Choroid plexus epithelial cell (primary cell): ENCODE data around the gene TMEM141.
"Not testable (repeated sequence)": the region's sequence is repeated elsewhere in the genome, so short reads cannot be mapped to it uniquely, and the experiment has no call there.

Experiments
- DNase-seq: peaks from one replicate; pipeline ENCODE4 v3.0.0-alpha.2; 2010; ENCODE audit warnings: low read depth
- H3K4me3 ChIP-seq: 2 replicates; pipeline ENCODE4 v1.5.1; 2011; ENCODE audit warnings: low read depth, mild to moderate bottlenecking, control low read depth, low read length, moderate library complexity
- TF ChIP-seq, protein P1 (sequence below): conservative IDR thresholded peaks from 2 replicates; pipeline ENCODE4 v1.5.1; 2011; ENCODE audit warnings: low read depth, mild to moderate bottlenecking, control low read depth, inconsistent platforms, low read length, moderate library complexity

The TMEM141 gene

DNA sequence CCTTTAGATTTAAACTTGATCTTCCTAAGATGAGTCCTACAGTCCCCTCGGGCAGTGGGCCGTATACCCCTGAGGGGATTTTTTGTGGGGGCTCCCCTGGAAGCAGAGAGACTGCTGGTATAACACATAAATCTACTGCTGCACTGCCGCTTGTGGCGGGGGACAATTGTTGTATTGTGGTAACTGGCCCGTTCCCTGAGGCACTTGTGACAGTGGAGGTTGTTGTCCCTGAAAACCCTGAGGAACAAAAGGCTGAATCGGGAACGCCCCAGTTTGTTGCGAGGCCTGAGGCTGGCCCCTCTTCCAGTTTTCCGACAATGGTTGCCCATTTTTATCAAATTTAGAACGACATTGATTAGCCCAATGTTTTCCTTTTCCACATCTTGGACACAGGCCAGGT lies 4.7 kb upstream of the TMEM141 start:
- TF ChIP-seq, protein P1, sequence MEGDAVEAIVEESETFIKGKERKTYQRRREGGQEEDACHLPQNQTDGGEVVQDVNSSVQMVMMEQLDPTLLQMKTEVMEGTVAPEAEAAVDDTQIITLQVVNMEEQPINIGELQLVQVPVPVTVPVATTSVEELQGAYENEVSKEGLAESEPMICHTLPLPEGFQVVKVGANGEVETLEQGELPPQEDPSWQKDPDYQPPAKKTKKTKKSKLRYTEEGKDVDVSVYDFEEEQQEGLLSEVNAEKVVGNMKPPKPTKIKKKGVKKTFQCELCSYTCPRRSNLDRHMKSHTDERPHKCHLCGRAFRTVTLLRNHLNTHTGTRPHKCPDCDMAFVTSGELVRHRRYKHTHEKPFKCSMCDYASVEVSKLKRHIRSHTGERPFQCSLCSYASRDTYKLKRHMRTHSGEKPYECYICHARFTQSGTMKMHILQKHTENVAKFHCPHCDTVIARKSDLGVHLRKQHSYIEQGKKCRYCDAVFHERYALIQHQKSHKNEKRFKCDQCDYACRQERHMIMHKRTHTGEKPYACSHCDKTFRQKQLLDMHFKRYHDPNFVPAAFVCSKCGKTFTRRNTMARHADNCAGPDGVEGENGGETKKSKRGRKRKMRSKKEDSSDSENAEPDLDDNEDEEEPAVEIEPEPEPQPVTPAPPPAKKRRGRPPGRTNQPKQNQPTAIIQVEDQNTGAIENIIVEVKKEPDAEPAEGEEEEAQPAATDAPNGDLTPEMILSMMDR: no peak
- DNase-seq: no peak
- no peak overlapping the region for H3K4me3 ChIP-seq

DNA sequence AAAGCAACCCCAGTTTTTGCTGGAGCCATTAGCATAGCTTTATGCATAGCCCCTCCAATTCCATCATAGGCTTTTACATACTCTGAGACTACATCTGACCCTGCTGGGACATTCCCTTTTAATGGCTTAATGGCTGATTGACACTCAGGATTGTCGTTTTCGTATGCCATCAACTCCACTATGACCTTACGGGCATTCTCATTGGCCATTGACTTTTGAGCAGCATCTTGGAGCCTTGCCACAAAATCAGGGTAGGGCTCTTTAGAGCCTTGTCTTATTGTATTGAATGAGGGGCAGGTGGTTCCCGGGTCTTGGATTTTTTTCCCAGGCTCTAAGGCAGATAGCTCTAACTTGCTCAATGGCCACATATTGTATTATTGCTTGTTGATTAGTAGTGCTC lies 4.2 kb upstream of the TMEM141 start:
- DNase-seq: not testable (repeated sequence)

DNA sequence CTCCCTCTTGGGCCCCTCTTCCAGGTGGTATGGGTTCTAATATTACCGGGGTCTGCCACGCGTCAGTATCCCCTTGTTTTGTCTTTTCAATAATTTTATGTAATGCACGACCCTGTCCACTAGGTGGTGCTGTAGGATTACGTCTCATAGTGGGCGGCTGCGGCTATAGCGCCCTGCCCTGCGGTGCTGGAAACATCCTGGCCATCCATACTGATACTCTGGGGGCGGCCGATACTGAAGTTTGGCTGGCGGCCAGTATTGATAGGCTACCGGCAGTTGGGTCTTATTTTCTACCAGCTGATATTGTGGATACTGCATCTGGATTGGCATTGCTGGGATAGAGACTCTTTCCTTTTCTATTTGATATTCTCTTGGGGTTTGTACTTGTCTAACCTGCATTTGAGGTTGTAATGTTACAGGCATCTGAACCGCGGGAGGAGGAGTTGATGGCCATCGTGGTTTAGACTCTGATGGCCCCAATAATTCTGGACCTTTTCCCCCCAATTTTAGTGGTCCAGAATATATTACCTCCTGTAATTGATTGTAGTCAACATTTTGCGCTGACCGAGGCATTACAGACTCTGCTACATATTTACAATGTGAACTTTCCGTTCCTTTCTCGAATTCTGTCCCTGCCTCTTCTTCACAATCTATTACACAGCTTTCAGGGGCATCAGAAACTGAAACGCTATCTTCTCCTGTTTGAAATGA lies 3.3 kb upstream of the TMEM141 start:
- peak overlapping the region; percentile 34 for H3K4me3 ChIP-seq
- TF ChIP-seq, protein P1: peak; percentile 81
- DNase-seq: peak; percentile 66

More for the DNA sequence above, 4.2 kb upstream of the TMEM141 start:
- not testable (repeated sequence) for H3K4me3 ChIP-seq

DNA sequence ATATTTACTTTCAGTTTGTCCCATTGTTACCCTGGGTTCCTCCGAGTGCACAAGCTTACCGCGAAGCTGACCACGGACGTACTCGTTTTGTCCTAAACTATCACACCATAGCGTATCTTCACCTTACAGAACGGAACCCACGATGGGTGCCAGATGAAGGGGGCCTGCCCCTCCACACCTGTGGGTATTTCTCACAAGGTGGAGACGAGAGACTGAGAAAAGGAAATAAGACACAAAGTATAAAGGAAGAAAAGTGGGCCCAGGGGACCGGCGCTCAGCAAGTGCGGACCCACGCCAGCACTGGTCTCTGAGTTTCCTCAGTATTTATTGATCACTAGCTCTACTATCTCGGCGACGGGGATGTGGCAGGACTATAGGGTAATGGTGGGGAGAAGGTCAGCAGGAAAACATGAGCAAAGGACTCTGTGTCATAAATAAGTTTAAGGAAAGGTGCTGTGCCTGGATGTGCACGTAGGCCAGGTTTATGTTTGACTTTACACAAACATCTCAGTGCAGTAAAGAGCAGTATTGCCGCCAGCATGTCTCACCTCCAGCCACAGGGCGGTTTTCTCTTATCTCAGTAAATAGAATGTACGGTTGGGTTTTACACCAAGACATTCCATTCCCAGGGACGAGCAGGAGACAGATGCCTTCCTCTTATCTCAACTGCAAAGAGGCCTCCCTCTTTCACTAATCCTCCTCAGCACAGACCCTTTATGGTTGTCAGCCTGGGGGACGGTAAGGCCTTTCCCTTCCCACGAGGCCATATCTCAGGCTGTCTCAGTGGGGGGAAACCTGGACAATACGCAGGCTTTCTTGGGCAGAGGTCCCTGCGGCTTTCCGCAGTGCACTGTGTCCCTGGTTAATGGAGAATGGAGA lies 2.3 kb upstream of the TMEM141 start:
- DNase-seq: not testable (repeated sequence)
- H3K4me3 ChIP-seq: peak overlapping the region; percentile 0

DNA sequence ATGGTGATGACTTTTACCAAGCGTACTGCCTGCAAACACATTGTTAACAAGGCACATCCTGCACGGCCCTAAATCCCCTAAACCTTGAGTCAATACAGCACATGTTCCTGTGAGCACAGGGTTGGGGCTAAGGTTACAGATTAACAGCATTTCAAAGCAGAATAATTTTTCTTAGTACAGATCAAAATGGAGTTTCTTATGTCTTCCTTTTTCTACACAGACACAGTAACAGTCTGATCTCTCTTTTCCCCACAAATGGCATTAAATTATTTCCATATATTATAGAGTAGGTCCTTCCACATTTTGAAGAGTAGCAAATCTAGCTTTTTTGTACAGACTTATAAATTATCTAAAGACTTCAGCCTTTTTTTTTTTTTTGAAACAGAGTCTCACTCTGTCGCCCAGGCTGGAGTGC lies 1.6 kb upstream of the TMEM141 start:
- DNase-seq: no peak
- TF ChIP-seq, protein P1: no peak
- H3K4me3 ChIP-seq: no peak overlapping the region

DNA sequence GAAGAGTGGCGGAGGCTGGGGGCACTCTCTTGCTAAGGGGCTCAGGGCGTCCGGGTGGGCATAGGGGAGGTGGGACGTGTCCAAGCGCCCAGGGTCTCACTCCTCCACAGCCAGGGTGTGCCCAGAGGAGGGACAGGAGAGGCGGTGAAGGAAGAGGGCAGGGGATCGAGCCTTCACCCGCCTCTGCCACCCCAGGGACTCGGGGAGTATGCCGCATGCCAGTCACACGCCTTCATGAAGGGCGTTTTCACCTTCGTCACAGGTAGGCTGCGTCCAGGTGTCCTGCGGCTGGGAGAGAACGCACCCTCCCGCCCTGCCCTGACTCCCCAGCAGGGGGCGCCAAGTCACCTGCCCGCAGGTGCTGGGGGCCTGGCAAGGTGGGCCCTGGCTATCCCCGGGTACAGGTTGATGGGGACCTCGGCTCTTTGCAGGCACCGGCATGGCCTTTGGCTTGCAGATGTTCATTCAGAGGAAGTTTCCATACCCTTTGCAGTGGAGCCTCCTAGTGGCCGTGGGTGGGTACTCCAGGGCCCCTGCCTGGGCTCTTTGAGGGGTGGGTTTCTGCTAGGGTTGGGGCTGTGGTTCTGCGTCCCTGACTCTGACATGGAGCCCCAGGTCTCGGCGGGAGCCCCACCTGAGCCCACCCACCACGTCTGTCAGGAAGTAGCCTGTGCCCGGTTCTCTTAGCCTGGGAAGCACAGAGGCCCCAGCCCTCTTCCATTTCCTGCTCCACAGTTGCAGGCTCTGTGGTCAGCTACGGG lies 552 bp downstream of the TMEM141 start:
- no peak for DNase-seq

DNA sequence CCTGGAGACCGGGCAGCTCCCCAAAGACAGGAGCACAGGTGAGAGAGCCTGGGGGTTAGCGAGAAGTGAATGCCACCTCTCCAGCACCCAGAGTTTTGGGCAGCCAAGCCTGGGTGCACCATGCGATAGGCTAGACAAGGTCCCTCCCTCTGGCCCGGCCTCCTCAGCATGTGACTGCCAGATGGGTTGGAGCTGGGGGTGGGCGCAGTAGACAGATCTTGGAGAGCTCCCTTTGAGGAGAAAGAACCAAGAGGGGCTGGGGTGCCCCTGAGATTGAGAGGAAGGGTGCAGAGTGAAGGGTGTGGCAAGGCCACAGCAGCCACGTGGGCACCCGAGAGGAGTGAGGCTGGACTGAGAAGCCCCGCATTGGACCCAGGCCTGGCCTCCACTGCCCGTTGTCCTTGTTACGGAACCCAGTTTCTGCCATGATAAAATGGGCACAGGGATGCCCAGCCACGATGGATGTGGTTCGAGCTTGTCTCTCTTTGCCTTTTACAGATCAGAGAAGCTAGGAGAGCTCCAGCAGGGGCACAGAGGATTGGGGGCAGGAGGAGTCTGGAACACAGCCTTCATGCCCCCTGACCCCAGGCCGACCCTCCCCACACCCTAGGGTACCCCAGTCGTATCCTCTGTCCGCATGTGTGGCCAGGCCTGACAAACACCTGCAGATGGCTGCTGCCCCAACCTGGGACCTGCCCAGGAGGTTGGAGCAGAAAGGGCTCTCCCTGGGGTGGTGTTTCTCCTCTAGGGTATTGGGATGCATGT lies 1.4 kb downstream of the TMEM141 start:
- H3K4me3 ChIP-seq: no peak overlapping the region
- TF ChIP-seq, protein P1: no peak

More for the DNA sequence above, 552 bp downstream of the TMEM141 start:
- peak overlapping the region; percentile 88 for H3K4me3 ChIP-seq
- TF ChIP-seq, protein P1: peak; percentile 81

More for the DNA sequence above, 1.4 kb downstream of the TMEM141 start:
- DNase-seq: no peak
